Measurements from ENCODE around the gene TMC4.

TMC4 gene

GRCh38 chr19:54154603-54155345 is 18.2 kb downstream of the TMC4 start:
- peak; percentile 86 for DNase-seq (ENCODE audit: low read depth)

GRCh38 chr19:54153731-54154326 is 19.1 kb downstream of the TMC4 start:
- no peak for DNase-seq (ENCODE audit: low read depth)

GRCh38 chr19:54152878-54153524 is 20.0 kb downstream of the TMC4 start:
- no peak for DNase-seq (ENCODE audit: low read depth)

- no peak for DNase-seq (ENCODE audit: low read depth)
These were observed 20.7 kb downstream of the TMC4 start for GRCh38 chr19:54152267-54152666.

GRCh38 chr19:54151362-54152035 is 21.5 kb downstream of the TMC4 start:
- DNase-seq (ENCODE audit: low read depth): no peak

GRCh38 chr19:54149021-54149812 is 23.7 kb downstream of the TMC4 start:
- no peak for DNase-seq (ENCODE audit: low read depth)

GRCh38 chr19:54148158-54148557 is 24.8 kb downstream of the TMC4 start:
- no peak for DNase-seq (ENCODE audit: low read depth)

GRCh38 chr19:54147676-54148075 is 25.3 kb downstream of the TMC4 start:
- DNase-seq (ENCODE audit: low read depth): no peak

- no peak for DNase-seq (ENCODE audit: low read depth)
These were observed 27.3 kb downstream of the TMC4 start for GRCh38 chr19:54145541-54146158.

- no peak for DNase-seq (ENCODE audit: low read depth)
These were observed 30.7 kb downstream of the TMC4 start for GRCh38 chr19:54142166-54142780.

- DNase-seq (ENCODE audit: low read depth): peak; percentile 34
These were observed 31.6 kb downstream of the TMC4 start for GRCh38 chr19:54141356-54141755.

- no peak for DNase-seq (ENCODE audit: low read depth)
These were observed 34.3 kb downstream of the TMC4 start for GRCh38 chr19:54138489-54139256.

GRCh38 chr19:54137699-54138488 is 35.1 kb downstream of the TMC4 start, which contains the start of gene CNOT3:
Gene CNOT3 (plus strand): TSS chr19:54137762. CDS start chr19:54142979, 5,217 bp downstream.
- DNase-seq (ENCODE audit: low read depth): no peak

- peak; percentile 100 for DNase-seq (ENCODE audit: low read depth)
These were observed 35.9 kb downstream of the TMC4 start for GRCh38 chr19:54136864-54137698.

GRCh38 chr19:54136086-54136863 is 36.7 kb downstream of the TMC4 start:
- DNase-seq (ENCODE audit: low read depth): no peak

- DNase-seq (ENCODE audit: low read depth): no peak
These were observed 38.9 kb downstream of the TMC4 start for GRCh38 chr19:54133957-54134590.

All from EH (cell line).